Liver (tissue), 9 donors: ENCODE measurements around the gene TSPAN5. TPM values are rescaled to one million over a fixed set of nuclear protein-coding genes. Genes with fewer than 3 reads are reported as not detected.

ENCODE experiments used
- DNase-seq: peaks from one replicate; pipeline ENCODE4 v3.0.0-alpha.2; 2017; ENCODE audit warnings: low spot score
- H3K27ac ChIP-seq, 2 donors: one replicate each; pipeline ENCODE4 v1.7.0; 2013; ENCODE audit warnings: inconsistent platforms in 2 of 2, low read length in 2 of 2, control low read depth in 1 of 2, low read depth in 1 of 2, mild to moderate bottlenecking in 1 of 2
- H3K27me3 ChIP-seq, 4 donors: one replicate each; pipeline versions ENCODE4 v1.6.1 to v1.7.0; 2013; ENCODE audit warnings: low read length in 3 of 4, inconsistent platforms in 1 of 4, mild to moderate bottlenecking in 1 of 4, moderate library complexity in 1 of 4; ENCODE audit not compliant: control insufficient read depth in 4 of 4, insufficient read depth in 4 of 4
- H3K36me3 ChIP-seq, 4 donors: one replicate each; pipeline versions ENCODE4 v1.6.1 to v1.7.0; 2013; ENCODE audit warnings: low read length in 3 of 4, mild to moderate bottlenecking in 3 of 4, low read depth in 1 of 4, moderate library complexity in 1 of 4; ENCODE audit not compliant: control insufficient read depth in 4 of 4, insufficient read depth in 3 of 4
- H3K4me1 ChIP-seq, 4 donors: one replicate each; pipeline versions ENCODE4 v1.6.1 to v1.7.0; 2013; ENCODE audit warnings: low read length in 3 of 4, mild to moderate bottlenecking in 3 of 4, moderate library complexity in 1 of 4; ENCODE audit not compliant: control insufficient read depth in 4 of 4, insufficient read depth in 4 of 4
- H3K4me3 ChIP-seq, 3 donors: one replicate each; pipeline versions ENCODE4 v1.6.1 to v1.7.0; 2013; ENCODE audit warnings: low read length in 3 of 3, control low read depth in 1 of 3, low read depth in 1 of 3, mild to moderate bottlenecking in 1 of 3
- H3K9ac ChIP-seq, 2 donors: one replicate each; pipeline ENCODE4 v1.7.0; 2013; ENCODE audit warnings: low read length in 2 of 2, mild to moderate bottlenecking in 2 of 2, moderate library complexity in 2 of 2, control low read depth in 1 of 2, low read depth in 1 of 2
- H3K9me3 ChIP-seq, 4 donors: one replicate each; pipeline versions ENCODE4 v1.6.1 to v1.7.0; 2013; ENCODE audit warnings: low read length in 3 of 4; ENCODE audit not compliant: control insufficient read depth in 4 of 4
- ATF3 ChIP-seq: IDR thresholded peaks from 2 replicates; pipeline ENCODE4 v1.6.1; 2016; ENCODE audit warnings: antibody characterized with exemption
- CTCF ChIP-seq: fragments of 150-350 bp; IDR thresholded peaks from 2 replicates; pipeline ENCODE4 v1.5.1; 2017; ENCODE audit warnings: improper control_type of control experiment, low read depth, low read length; ENCODE audit not compliant: missing input control
- EGR1 ChIP-seq, 2 donors: IDR thresholded peaks; 2 replicates each; pipeline ENCODE4 v1.6.1; 2016 to 2018; ENCODE audit warnings: antibody characterized with exemption in 2 of 2, low read depth in 2 of 2
- FOXA1 ChIP-seq: IDR thresholded peaks from 2 replicates; pipeline ENCODE4 v1.6.1; 2016; ENCODE audit warnings: antibody characterized with exemption
- FOXA2 ChIP-seq: IDR thresholded peaks from 2 replicates; pipeline ENCODE4 v1.6.1; 2016; ENCODE audit warnings: antibody characterized with exemption
- GABPA ChIP-seq, 2 donors: IDR thresholded peaks in 1 of 2; conservative IDR thresholded peaks in 1 of 2; 2 replicates each; pipeline ENCODE4 v1.6.1; 2016; ENCODE audit warnings: antibody characterized with exemption in 2 of 2, mild to moderate bottlenecking in 1 of 2, moderate library complexity in 1 of 2
- HNF4A ChIP-seq, 2 donors: conservative IDR thresholded peaks; 2 replicates each; pipeline ENCODE4 v1.6.1; 2016; ENCODE audit warnings: antibody characterized with exemption in 2 of 2, mild to moderate bottlenecking in 2 of 2
- HNF4G ChIP-seq: IDR thresholded peaks from 2 replicates; pipeline ENCODE4 v1.6.1; 2016; ENCODE audit warnings: antibody characterized with exemption
- JUND ChIP-seq, 2 donors: IDR thresholded peaks; 2 replicates each; pipeline ENCODE4 v1.6.1; 2016; ENCODE audit warnings: antibody characterized with exemption in 2 of 2
- MAX ChIP-seq: IDR thresholded peaks from 2 replicates; pipeline ENCODE4 v1.6.1; 2016; ENCODE audit warnings: antibody characterized with exemption
- NR2F2 ChIP-seq: IDR thresholded peaks from 2 replicates; pipeline ENCODE4 v1.6.1; 2016; ENCODE audit warnings: antibody characterized with exemption
- RAD21 ChIP-seq, 2 donors: IDR thresholded peaks; 2 replicates each; pipeline ENCODE4 v1.6.1; 2016; ENCODE audit warnings: antibody characterized with exemption in 2 of 2, mild to moderate bottlenecking in 2 of 2
- REST ChIP-seq: IDR thresholded peaks from 2 replicates; pipeline ENCODE4 v1.6.1; 2016; ENCODE audit warnings: antibody characterized with exemption, mild to moderate bottlenecking
- RXRA ChIP-seq, 2 donors: IDR thresholded peaks; 2 replicates each; pipeline ENCODE4 v1.6.1; 2017 to 2018; ENCODE audit warnings: antibody characterized with exemption in 2 of 2, mild to moderate bottlenecking in 1 of 2
- SP1 ChIP-seq: IDR thresholded peaks from 2 replicates; pipeline ENCODE4 v1.6.1; 2018; ENCODE audit warnings: antibody characterized with exemption, mild to moderate bottlenecking
- TAF1 ChIP-seq: conservative IDR thresholded peaks from 2 replicates; pipeline ENCODE4 v1.6.1; 2016; ENCODE audit warnings: antibody characterized with exemption, mild to moderate bottlenecking
- YY1 ChIP-seq: IDR thresholded peaks from 2 replicates; pipeline ENCODE4 v1.6.1; 2016; ENCODE audit warnings: antibody characterized with exemption, mild to moderate bottlenecking
- ZBTB33 ChIP-seq: IDR thresholded peaks from 2 replicates; pipeline ENCODE4 v1.6.1; 2016; ENCODE audit warnings: antibody characterized with exemption
- WGBS: extraction: QIAGEN DNeasy Blood & Tissue Kit; methylation state at CpG from one replicate; pipeline ENCODE4 v1.1.7; 2013; 5-methylcytosine and 5-hydroxymethylcytosine counted together
- polyA plus RNA-seq, 2 donors: library from polyadenylated mRNA; stranded (reverse) in 1 of 2; unstranded in 1 of 2; fragments of 200-250 nt in 1 of 2; fragments of >200 nt in 1 of 2; fragmentation: Nextera tagmentation in 1 of 2; extraction: Ambion mirVana in 1 of 2; gene quantifications; one replicate each; pipeline versions ENCODE4 v1.2.1 to v1.2.3, GENCODE V29; 2013 to 2015
- total RNA-seq, 2 donors: library from RNA; depleted of rRNA; stranded (reverse); fragments of >200 nt; gene quantifications; one replicate each; pipeline ENCODE4 v1.2.3, GENCODE V29; 2014
- donor health status: healthy.
- donor health status: healthy.
- donor health status: healthy.
- donor health status: healthy.
- donor health status: healthy.

The TSPAN5 gene
- total and polyA plus RNA-seq, 4 donors, result 0.36 to 54.0 (median 0.63) TPM

GRCh38 chr4:98539741-98540140 lies 118.7 kb downstream of the TSPAN5 start:
- Histone ChIP-seq H3K27me3 (no peaks in the 10 kb centered on the region), H3K9ac (no peak overlapping the region), H3K4me1 (no peaks in the 10 kb centered on the region), H3K36me3 (no peaks in the 10 kb centered on the region), H3K27ac (no peak overlapping the region), H3K9me3 (no peaks in the 10 kb centered on the region), H3K4me3 (no peak overlapping the region)
- no peak for TF ChIP-seq JUND (IDR thresholded peaks at IDR 0.05)
- no peak for TF ChIP-seq RAD21 (IDR thresholded peaks at IDR 0.05)
- no peak for TF ChIP-seq NR2F2
- no peak for TF ChIP-seq CTCF
- no peak for TF ChIP-seq EGR1 (IDR thresholded peaks at IDR 0.05; ENCODE audit: low read depth in 2 of 2)
- TF ChIP-seq RXRA (IDR thresholded peaks at IDR 0.05), result no peak
- TF ChIP-seq ATF3, result no peak
- no peak for TF ChIP-seq SP1
- TF ChIP-seq REST, result no peak
- no peak for TF ChIP-seq ZBTB33
- no peak for TF ChIP-seq YY1
- TF ChIP-seq TAF1, result no peak
- TF ChIP-seq HNF4G, result no peak
- no peak for TF ChIP-seq GABPA (IDR thresholded peaks at IDR 0.05 in 1 of 2, conservative IDR thresholded peaks at IDR 0.05 in 1 of 2)
- no peak for TF ChIP-seq HNF4A (conservative IDR thresholded peaks at IDR 0.05)
- no peak for TF ChIP-seq MAX
- no peak for TF ChIP-seq FOXA2
- no peak for TF ChIP-seq FOXA1
- WGBS, result 93% methylated on average over 5 of the region's 5 CpGs
- DNase-seq, result no peak

- Histone ChIP-seq H3K27ac (no peak overlapping the region), H3K9me3 (no peaks in the 10 kb centered on the region), H3K4me1 (no peaks in the 10 kb centered on the region), H3K9ac (no peak overlapping the region), H3K4me3 (no peak overlapping the region), H3K36me3 (no peaks in the 10 kb centered on the region), H3K27me3 (no peaks in the 10 kb centered on the region)
- WGBS, result 98% methylated on average over 1 of the region's 1 CpG
- no peak for DNase-seq
- TF ChIP-seq CTCF (no peak), SP1 (no peak)
Measured at GRCh38 chr4:98539299-98539698, 119.1 kb downstream of the TSPAN5 start.
